HG03139 (cell line): ENCODE results near the gene RAF1.

Source experiments
- ATAC-seq: cut with Tn5 transposase; IDR thresholded peaks from one replicate; pipeline ENCODE4 v1.9.1; 2021; ENCODE audit not compliant: unreplicated experiment

Gene RAF1

GRCh38 chr3:12593473-12593872 lies 70.4 kb downstream of the RAF1 start:
- no peak for ATAC-seq

- no peak for ATAC-seq
Observed at GRCh38 chr3:12591997-12592715, 71.8 kb downstream of the RAF1 start.

GRCh38 chr3:12591456-12591855 lies 72.5 kb downstream of the RAF1 start:
- ATAC-seq = no peak

GRCh38 chr3:12590096-12590495 lies 73.8 kb downstream of the RAF1 start:
- ATAC-seq = no peak

- no peak for ATAC-seq
Observed at GRCh38 chr3:12588039-12589009, 75.6 kb downstream of the RAF1 start.

- no peak for ATAC-seq
Observed at GRCh38 chr3:12586403-12586802, 77.5 kb downstream of the RAF1 start.

GRCh38 chr3:12585970-12586369 lies 77.9 kb downstream of the RAF1 start:
- ATAC-seq = no peak

GRCh38 chr3:12585181-12585580 lies 78.7 kb downstream of the RAF1 start:
- ATAC-seq = no peak

- ATAC-seq = no peak
Observed at GRCh38 chr3:12584083-12584482, 79.8 kb downstream of the RAF1 start.

- no peak for ATAC-seq
Observed at GRCh38 chr3:12583280-12583679, 80.6 kb downstream of the RAF1 start.

- no peak for ATAC-seq
Observed at GRCh38 chr3:12582730-12583129, 81.2 kb downstream of the RAF1 start.

- ATAC-seq = no peak
Observed at GRCh38 chr3:12579905-12580304, 84.0 kb downstream of the RAF1 start.

- ATAC-seq = no peak
Observed at GRCh38 chr3:12579456-12579855, 84.5 kb downstream of the RAF1 start.

- ATAC-seq = no peak
Observed at GRCh38 chr3:12578742-12579141, 85.2 kb downstream of the RAF1 start.

- no peak for ATAC-seq
Observed at GRCh38 chr3:12577379-12577778, 86.5 kb downstream of the RAF1 start.

- no peak for ATAC-seq
Observed at GRCh38 chr3:12574661-12575060, 89.3 kb downstream of the RAF1 start.

- ATAC-seq = no peak
Observed at GRCh38 chr3:12574131-12574530, 89.8 kb downstream of the RAF1 start.

- ATAC-seq = no peak
Observed at GRCh38 chr3:12571986-12572385, 91.9 kb downstream of the RAF1 start.

GRCh38 chr3:12569836-12570235 lies 94.1 kb downstream of the RAF1 start:
- no peak for ATAC-seq

- ATAC-seq = no peak
Observed at GRCh38 chr3:12568747-12569146, 95.2 kb downstream of the RAF1 start.

GRCh38 chr3:12566976-12567375 lies 96.9 kb downstream of the RAF1 start:
- no peak for ATAC-seq

GRCh38 chr3:12562451-12562850 lies 101.5 kb downstream of the RAF1 start:
- no peak for ATAC-seq
